Measurements from ENCODE around the gene RNGTT.

RNGTT gene

GRCh38 chr6:88695937-88696336 lies 267.5 kb downstream of the RNGTT start:
- Mint-ChIP-seq H3K27ac (no peak overlapping the region), H3K27me3 (ENCODE audit: low read depth) (no peaks in the 10 kb centered on the region), H3K36me3 (ENCODE audit: low read depth) (peaks cover 6% of the 10 kb centered on the region), H3K4me3 (no peak overlapping the region), H3K4me1 (ENCODE audit: low read depth) (peaks cover 3% of the 10 kb centered on the region), H3K9me3 (peaks cover 18% of the 10 kb centered on the region)

GRCh38 chr6:88683734-88684133 lies 279.7 kb downstream of the RNGTT start:
- Mint-ChIP-seq H3K9me3 (peaks cover 5% of the 10 kb centered on the region), H3K27ac (no peak overlapping the region), H3K36me3 (ENCODE audit: low read depth) (peaks cover 4% of the 10 kb centered on the region), H3K27me3 (ENCODE audit: low read depth) (no peaks in the 10 kb centered on the region), H3K4me3 (no peak overlapping the region), H3K4me1 (ENCODE audit: low read depth) (no peaks in the 10 kb centered on the region)

DNA sequence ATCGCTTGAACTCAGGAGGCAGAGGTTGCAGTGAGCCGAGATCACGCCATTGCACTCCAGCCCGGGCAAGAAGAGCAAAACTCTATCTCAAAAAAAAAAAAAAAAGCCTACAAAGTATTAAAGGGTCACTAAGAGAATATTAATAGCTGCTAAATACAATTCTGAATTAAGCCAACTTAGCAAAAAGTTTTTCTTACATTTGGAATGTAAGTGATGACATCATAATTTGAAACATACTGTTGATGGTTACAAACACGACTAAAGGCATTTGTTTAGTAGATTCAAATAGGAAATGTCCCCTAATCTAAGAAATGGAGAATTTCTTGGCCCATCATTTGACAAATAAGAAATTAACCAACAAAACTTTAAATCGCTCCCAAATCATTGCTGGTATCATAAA lies 282.8 kb downstream of the RNGTT start:
- no peaks in the 10 kb centered on the region for H3K27me3 Mint-ChIP-seq (ENCODE audit: low read depth)
- no peak overlapping the region for H3K27ac Mint-ChIP-seq
- no peak overlapping the region for H3K4me3 Mint-ChIP-seq
- no peaks in the 10 kb centered on the region for H3K9me3 Mint-ChIP-seq
- no peaks in the 10 kb centered on the region for H3K4me1 Mint-ChIP-seq (ENCODE audit: low read depth)
- H3K36me3 Mint-ChIP-seq (ENCODE audit: low read depth) = peaks cover 5% of the 10 kb centered on the region

DNA sequence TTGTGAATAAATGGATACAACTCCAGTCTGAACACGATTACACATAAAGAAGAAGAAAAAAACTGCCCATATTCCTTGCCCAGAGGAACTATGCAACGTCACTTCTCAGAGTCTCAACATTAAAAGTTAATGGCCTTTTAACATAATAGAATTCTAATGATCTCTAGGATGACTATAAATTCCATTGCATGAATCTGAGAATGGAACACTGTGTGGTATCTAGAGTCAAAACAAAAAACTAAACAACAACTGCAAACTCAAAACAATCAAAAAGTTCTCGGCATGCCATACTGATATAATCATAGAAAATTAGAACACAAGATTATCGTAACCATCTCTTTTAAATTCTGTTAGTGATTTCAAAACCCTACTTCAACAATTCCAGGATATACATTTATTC lies 283.6 kb downstream of the RNGTT start:
- H3K27ac Mint-ChIP-seq = no peak overlapping the region
- no peaks in the 10 kb centered on the region for H3K4me1 Mint-ChIP-seq (ENCODE audit: low read depth)
- H3K36me3 Mint-ChIP-seq (ENCODE audit: low read depth) = peaks cover 5% of the 10 kb centered on the region
- H3K9me3 Mint-ChIP-seq = no peaks in the 10 kb centered on the region
- H3K4me3 Mint-ChIP-seq = no peak overlapping the region
- no peaks in the 10 kb centered on the region for H3K27me3 Mint-ChIP-seq (ENCODE audit: low read depth)

DNA sequence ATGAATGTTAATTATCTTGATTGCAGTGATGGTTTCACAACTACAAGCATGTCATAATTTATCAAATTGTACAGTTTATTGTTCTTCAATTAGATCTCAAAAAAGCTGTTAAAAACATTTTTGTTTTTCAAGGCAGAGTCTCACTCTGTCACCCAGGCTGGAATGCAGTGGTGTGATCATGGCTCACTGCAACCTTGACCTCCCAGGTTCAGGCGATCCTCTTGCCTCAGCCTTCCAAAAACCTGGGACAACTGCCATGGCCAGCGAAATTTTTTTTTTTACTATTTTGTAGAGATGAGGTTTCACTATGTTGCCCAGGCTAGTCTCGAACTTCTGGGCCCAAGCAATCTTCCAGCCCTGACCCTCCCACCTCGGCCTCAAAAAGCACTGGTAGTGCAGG lies 286.1 kb downstream of the RNGTT start:
- no peaks in the 10 kb centered on the region for H3K4me1 Mint-ChIP-seq (ENCODE audit: low read depth)
- no peak overlapping the region for H3K4me3 Mint-ChIP-seq
- peaks cover 11% of the 10 kb centered on the region for H3K36me3 Mint-ChIP-seq (ENCODE audit: low read depth)
- H3K27ac Mint-ChIP-seq = no peak overlapping the region
- no peaks in the 10 kb centered on the region for H3K27me3 Mint-ChIP-seq (ENCODE audit: low read depth)
- H3K9me3 Mint-ChIP-seq = no peaks in the 10 kb centered on the region

GRCh38 chr6:88671624-88672023 lies 291.8 kb downstream of the RNGTT start:
- H3K27ac Mint-ChIP-seq = no peak overlapping the region
- H3K4me1 Mint-ChIP-seq (ENCODE audit: low read depth) = no peaks in the 10 kb centered on the region
- H3K27me3 Mint-ChIP-seq (ENCODE audit: low read depth) = no peaks in the 10 kb centered on the region
- no peak overlapping the region for H3K4me3 Mint-ChIP-seq
- peaks cover 35% of the 10 kb centered on the region for H3K9me3 Mint-ChIP-seq
- peaks cover 36% of the 10 kb centered on the region for H3K36me3 Mint-ChIP-seq (ENCODE audit: low read depth)

DNA sequence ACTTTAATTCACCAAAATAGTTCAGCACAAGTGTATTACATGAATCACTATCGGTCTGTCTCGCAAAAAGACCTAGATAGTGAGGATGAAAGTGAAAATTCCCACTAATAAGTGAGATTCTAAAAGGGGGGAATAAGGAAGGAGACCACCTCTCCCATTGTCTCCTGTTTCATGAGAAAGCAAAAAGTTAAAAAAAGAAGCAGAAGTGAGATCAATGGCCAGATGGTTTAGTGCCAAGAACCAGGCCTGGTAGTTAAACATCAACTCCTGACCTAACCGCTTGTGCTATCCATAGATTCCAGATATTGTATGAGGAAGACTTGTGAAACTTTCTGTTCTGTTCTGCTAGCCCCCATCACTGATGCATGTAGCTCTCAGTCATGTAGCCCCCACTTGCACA lies 293.0 kb downstream of the RNGTT start:
- Mint-ChIP-seq H3K9me3 (peaks cover 39% of the 10 kb centered on the region), H3K4me1 (ENCODE audit: low read depth) (no peaks in the 10 kb centered on the region), H3K4me3 (no peak overlapping the region), H3K36me3 (ENCODE audit: low read depth) (peaks cover 37% of the 10 kb centered on the region), H3K27ac (no peak overlapping the region), H3K27me3 (ENCODE audit: low read depth) (no peaks in the 10 kb centered on the region)

DNA sequence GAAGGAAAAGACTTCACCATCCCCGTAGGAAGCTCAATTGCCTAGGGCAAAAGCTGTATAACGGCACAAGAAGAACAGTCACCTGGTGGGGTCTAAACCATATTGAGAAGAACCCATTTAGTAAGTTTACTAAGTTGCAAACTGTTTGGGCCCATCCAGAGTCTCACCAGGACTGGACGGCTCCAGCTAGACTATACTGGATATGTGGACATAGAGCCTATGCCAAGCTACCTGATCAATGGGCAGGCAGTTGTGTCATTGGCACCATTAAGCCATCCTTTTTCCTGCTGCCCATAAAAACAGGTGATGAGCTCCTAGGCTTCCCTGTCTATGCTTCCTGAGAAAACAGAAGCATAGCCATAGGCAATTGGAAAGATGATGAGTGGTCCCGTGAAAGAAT lies 293.9 kb downstream of the RNGTT start:
- Mint-ChIP-seq H3K4me1 (ENCODE audit: low read depth) (no peaks in the 10 kb centered on the region), H3K4me3 (no peak overlapping the region), H3K27ac (no peak overlapping the region), H3K27me3 (ENCODE audit: low read depth) (no peaks in the 10 kb centered on the region), H3K9me3 (peaks cover 39% of the 10 kb centered on the region), H3K36me3 (ENCODE audit: low read depth) (peaks cover 37% of the 10 kb centered on the region)

GRCh38 chr6:88666901-88667300 lies 296.5 kb downstream of the RNGTT start:
- H3K36me3 Mint-ChIP-seq (ENCODE audit: low read depth) = peaks cover 32% of the 10 kb centered on the region
- no peak overlapping the region for H3K4me3 Mint-ChIP-seq
- H3K27me3 Mint-ChIP-seq (ENCODE audit: low read depth) = no peaks in the 10 kb centered on the region
- H3K27ac Mint-ChIP-seq = no peak overlapping the region
- peaks cover 56% of the 10 kb centered on the region for H3K9me3 Mint-ChIP-seq
- peaks cover 4% of the 10 kb centered on the region for H3K4me1 Mint-ChIP-seq (ENCODE audit: low read depth)

DNA sequence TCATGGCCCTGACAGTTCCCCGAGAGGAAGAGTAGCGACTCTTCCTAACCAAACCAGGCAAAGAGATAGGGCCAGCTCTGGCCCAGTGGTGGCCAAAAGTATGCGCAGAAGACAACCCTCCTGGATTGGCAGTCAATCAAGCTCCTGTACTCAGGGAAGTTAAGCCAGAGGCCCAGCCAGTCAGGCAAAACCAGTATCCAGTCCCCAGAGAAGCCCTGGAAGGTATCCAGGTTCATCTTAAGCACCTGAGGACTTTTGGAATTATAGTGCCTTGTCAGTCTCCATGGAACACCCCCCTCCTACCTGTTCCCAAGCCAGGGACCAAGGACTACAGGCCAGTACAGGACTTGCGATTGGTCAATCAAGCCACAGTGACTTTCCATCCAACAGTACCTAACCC lies 298.3 kb downstream of the RNGTT start:
- H3K27me3 Mint-ChIP-seq (ENCODE audit: low read depth) = no peaks in the 10 kb centered on the region
- peaks cover 56% of the 10 kb centered on the region for H3K9me3 Mint-ChIP-seq
- no peak overlapping the region for H3K27ac Mint-ChIP-seq
- H3K4me1 Mint-ChIP-seq (ENCODE audit: low read depth) = peaks cover 7% of the 10 kb centered on the region
- H3K4me3 Mint-ChIP-seq = no peak overlapping the region
- peaks cover 29% of the 10 kb centered on the region for H3K36me3 Mint-ChIP-seq (ENCODE audit: low read depth)

DNA sequence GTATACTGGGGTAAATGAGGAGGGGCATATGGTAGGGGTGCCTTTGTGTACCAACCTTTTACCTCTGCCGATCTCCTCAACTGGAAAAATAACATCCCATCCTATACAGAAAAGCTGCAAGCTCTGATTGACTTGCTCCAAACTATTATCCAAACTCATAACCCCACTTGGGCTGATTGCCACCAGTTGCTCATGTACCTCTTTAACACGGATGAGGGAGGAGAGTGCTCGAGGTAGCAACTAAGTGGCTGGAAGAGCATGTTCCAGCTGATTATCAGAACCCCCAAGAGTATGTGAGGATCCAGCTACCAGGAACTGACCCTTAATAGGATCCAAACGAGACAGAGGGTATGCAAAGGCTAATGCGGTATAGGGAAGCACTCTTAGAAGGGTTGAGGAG lies 299.6 kb downstream of the RNGTT start:
- H3K36me3 Mint-ChIP-seq (ENCODE audit: low read depth) = peaks cover 26% of the 10 kb centered on the region
- H3K9me3 Mint-ChIP-seq = peaks cover 58% of the 10 kb centered on the region

DNA sequence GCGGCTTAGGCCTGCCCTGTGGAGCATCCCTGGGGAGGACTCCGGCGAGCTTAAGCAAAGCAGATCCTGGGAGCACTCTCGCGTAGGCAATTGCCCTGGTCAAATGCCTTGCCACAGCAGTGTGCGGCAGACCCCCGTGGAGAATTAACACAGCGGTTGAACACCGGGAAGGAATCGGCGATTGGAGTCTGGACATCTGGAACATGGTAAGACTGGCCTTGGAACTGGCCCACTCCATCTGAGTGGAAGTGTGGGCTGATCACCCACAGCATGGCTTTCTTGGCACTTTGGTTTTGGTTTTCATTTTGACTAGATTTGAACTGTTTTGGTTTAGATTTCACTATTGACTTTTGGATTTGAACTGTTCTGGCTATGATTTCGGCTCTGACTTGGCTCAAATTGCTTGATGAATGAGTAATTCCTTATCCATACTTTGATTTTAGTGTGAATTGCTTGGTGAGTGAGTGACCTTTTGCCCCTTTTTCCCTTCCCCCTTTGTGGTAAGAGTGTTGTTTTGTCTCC lies 300.7 kb downstream of the RNGTT start:
- H3K9me3 Mint-ChIP-seq = peaks cover 57% of the 10 kb centered on the region
- no peak overlapping the region for H3K27ac Mint-ChIP-seq
- no peaks in the 10 kb centered on the region for H3K27me3 Mint-ChIP-seq (ENCODE audit: low read depth)
- peaks cover 7% of the 10 kb centered on the region for H3K4me1 Mint-ChIP-seq (ENCODE audit: low read depth)
- peaks cover 24% of the 10 kb centered on the region for H3K36me3 Mint-ChIP-seq (ENCODE audit: low read depth)
- no peak overlapping the region for H3K4me3 Mint-ChIP-seq

More for the DNA sequence above, 299.6 kb downstream of the RNGTT start:
- peaks cover 7% of the 10 kb centered on the region for H3K4me1 Mint-ChIP-seq (ENCODE audit: low read depth)
- H3K27me3 Mint-ChIP-seq (ENCODE audit: low read depth) = no peaks in the 10 kb centered on the region
- H3K4me3 Mint-ChIP-seq = no peak overlapping the region
- no peak overlapping the region for H3K27ac Mint-ChIP-seq

- Mint-ChIP-seq H3K27me3 (ENCODE audit: low read depth) (no peaks in the 10 kb centered on the region), H3K36me3 (ENCODE audit: low read depth) (peaks cover 20% of the 10 kb centered on the region), H3K4me3 (no peak overlapping the region), H3K4me1 (ENCODE audit: low read depth) (peaks cover 7% of the 10 kb centered on the region), H3K9me3 (peaks cover 57% of the 10 kb centered on the region), H3K27ac (no peak overlapping the region)
Measured at GRCh38 chr6:88662163-88662580, 301.2 kb downstream of the RNGTT start.

- Mint-ChIP-seq H3K4me3 (no peak overlapping the region), H3K27ac (no peak overlapping the region)
Measured at GRCh38 chr6:88661136-88661535, 302.3 kb downstream of the RNGTT start.

GRCh38 chr6:88655586-88655985 lies 307.8 kb downstream of the RNGTT start:
- Mint-ChIP-seq H3K4me1 (ENCODE audit: low read depth) (no peaks in the 10 kb centered on the region), H3K27me3 (ENCODE audit: low read depth) (no peaks in the 10 kb centered on the region), H3K36me3 (ENCODE audit: low read depth) (peaks cover 6% of the 10 kb centered on the region), H3K4me3 (no peak overlapping the region), H3K9me3 (peaks cover 18% of the 10 kb centered on the region), H3K27ac (no peak overlapping the region)

More at GRCh38 chr6:88661136-88661535, 302.3 kb downstream of the RNGTT start:
- Mint-ChIP-seq H3K9me3 (peaks cover 49% of the 10 kb centered on the region), H3K4me1 (ENCODE audit: low read depth) (peaks cover 7% of the 10 kb centered on the region), H3K36me3 (ENCODE audit: low read depth) (peaks cover 14% of the 10 kb centered on the region), H3K27me3 (ENCODE audit: low read depth) (no peaks in the 10 kb centered on the region)

DNA sequence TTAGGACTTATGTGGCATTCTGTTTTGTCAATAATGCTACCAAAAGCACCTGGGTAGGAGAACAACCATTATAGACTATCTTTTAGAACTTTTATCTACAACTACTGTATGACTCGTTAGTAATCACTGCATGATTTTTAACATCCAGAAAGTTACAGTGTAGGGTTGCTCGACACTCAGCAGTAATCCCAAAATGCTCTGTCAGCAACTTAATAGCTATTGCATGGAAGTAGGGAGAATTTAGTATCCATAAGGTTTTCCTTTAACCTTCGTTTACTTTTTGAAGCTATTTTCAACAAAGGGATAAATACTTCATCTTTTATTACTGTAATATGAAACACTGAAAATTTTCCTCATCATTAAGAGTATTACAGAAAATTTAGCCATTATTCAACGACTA lies 309.5 kb downstream of the RNGTT start:
- H3K9me3 Mint-ChIP-seq = peaks cover 2% of the 10 kb centered on the region
- no peak overlapping the region for H3K27ac Mint-ChIP-seq
- H3K27me3 Mint-ChIP-seq (ENCODE audit: low read depth) = no peaks in the 10 kb centered on the region
- no peaks in the 10 kb centered on the region for H3K36me3 Mint-ChIP-seq (ENCODE audit: low read depth)
- no peaks in the 10 kb centered on the region for H3K4me1 Mint-ChIP-seq (ENCODE audit: low read depth)
- H3K4me3 Mint-ChIP-seq = no peak overlapping the region

Data from T-helper 1 cell treated with Interleukin-12 subunit alpha and Interleukin-12 subunit beta and Interleukin-4 antibody, amounts not matched to agents 30 μg/mL and 1 μg/mL, for 36 hours (primary cell).